Endothelial cell of umbilical vein (primary cell): ENCODE measurements around the gene POLA1. TPM values are rescaled to one million over a fixed set of nuclear protein-coding genes. Genes with fewer than 3 reads are reported as not detected.

Experiments used
- BruUV-seq: library from RNA; stranded (reverse); fragments of 400-500 nt; replicated peaks from 2 replicates; lab custom pipeline; 2021; lab: Mats Ljungman, UMichigan
- CTCF ChIA-PET: fragments of 300-600, 350-600 bp; sonication (Branson Sonifier 250); formaldehyde crosslinking; loops from one replicate; lab custom pipeline; 2021; ENCODE audit warnings: antibody characterized with exemption, inconsistent platforms; lab: Charles Lee
- POLR2A ChIA-PET: fragments of 300-600, 350-600 bp; sonication (Branson Sonifier 250); formaldehyde crosslinking; loops from one replicate; lab custom pipeline; 2021; ENCODE audit warnings: antibody characterized with exemption, inconsistent platforms; lab: Charles Lee
- DNase-seq: peaks from one replicate; pipeline ENCODE4 v3.0.0-alpha.2; 2011; ENCODE audit warnings: low read depth, low spot score
- FAIRE-seq: peaks from 2 replicates; lab custom pipeline; 2011; peaks lifted over from hg19 to GRCh38; lab: Jason Lieb, UNC
- H2AFZ ChIP-seq: 2 replicates; pipeline ENCODE4 v1.6.0; 2012; ENCODE audit warnings: low read depth, low read length, control low read depth, inconsistent platforms
- H3K27ac ChIP-seq: 2 replicates; pipeline ENCODE4 v1.5.1; 2011; ENCODE audit warnings: low read depth, mild to moderate bottlenecking, control low read depth, low read length, moderate library complexity; ENCODE audit not compliant: insufficient read depth
- H3K27me3 ChIP-seq, 2 experiments: 2 replicates each; pipeline versions ENCODE4 v1.6.0 to v1.6.1; 2011; ENCODE audit warnings: low read length in 2 of 2, mixed read lengths in 1 of 2; ENCODE audit not compliant: control insufficient read depth in 2 of 2, insufficient read depth in 2 of 2
- H3K36me3 ChIP-seq, 2 experiments: 2 replicates in 1 of 2; 3 replicates in 1 of 2; pipeline ENCODE4 v1.5.1; 2011; ENCODE audit warnings: low read length in 2 of 2, mild to moderate bottlenecking in 1 of 2, moderate library complexity in 1 of 2; ENCODE audit not compliant: control insufficient read depth in 2 of 2, insufficient read depth in 2 of 2; ENCODE audit errors: extremely low read depth in 1 of 2
- H3K4me1 ChIP-seq: 3 replicates; pipeline ENCODE4 v1.5.1; 2011; ENCODE audit warnings: mild to moderate bottlenecking, low read length; ENCODE audit not compliant: control insufficient read depth, insufficient read depth; ENCODE audit errors: extremely low read depth
- H3K4me2 ChIP-seq: 2 replicates; pipeline ENCODE4 v1.6.1; 2011; ENCODE audit warnings: low read length, control low read depth, mixed read lengths; ENCODE audit not compliant: insufficient read depth
- H3K4me3 ChIP-seq, 3 experiments: fragments of 200-600 bp in 1 of 3; sonication (generic), shearing (Covaris generic) in 1 of 3; replicated peaks in 1 of 3; 2 replicates each; pipeline ENCODE4 v1.5.1; 2011 to 2016; ENCODE audit warnings: control low read depth in 3 of 3, low read length in 3 of 3, mild to moderate bottlenecking in 2 of 3, inconsistent platforms in 1 of 3, low read depth in 1 of 3, moderate library complexity in 1 of 3; ENCODE audit not compliant: insufficient read depth in 1 of 3
- H3K79me2 ChIP-seq: 2 replicates; pipeline ENCODE4 v1.6.0; 2012; ENCODE audit warnings: low read length, inconsistent platforms; ENCODE audit not compliant: control insufficient read depth, insufficient read depth
- H3K9ac ChIP-seq: replicated peaks from 2 replicates; pipeline ENCODE3; 2011; ENCODE audit warnings: low read length, control low read depth; ENCODE audit not compliant: insufficient read depth; ENCODE audit errors: extremely low read depth
- H3K9me1 ChIP-seq: replicated peaks from 3 replicates; pipeline ENCODE4 v1.6.0; 2011; ENCODE audit warnings: mild to moderate bottlenecking, low read length; ENCODE audit not compliant: control insufficient read depth, insufficient read depth; ENCODE audit errors: extremely low read depth
- H3K9me3 ChIP-seq: replicated peaks from 2 replicates; pipeline ENCODE4 v1.5.1; 2012; ENCODE audit warnings: low read length, inconsistent platforms; ENCODE audit not compliant: control insufficient read depth, insufficient read depth
- H4K20me1 ChIP-seq: replicated peaks from 2 replicates; pipeline ENCODE3; 2011; ENCODE audit warnings: mild to moderate bottlenecking, low read length; ENCODE audit not compliant: control insufficient read depth, insufficient read depth; ENCODE audit errors: extremely low read depth
- EZH2 ChIP-seq: IDR thresholded peaks from 2 replicates; pipeline ENCODE4 v1.6.1; 2012; ENCODE audit warnings: borderline replicate concordance, low read depth, mild to moderate bottlenecking, moderate library complexity, low read length, inconsistent platforms; ENCODE audit not compliant: severe bottlenecking
- FOS ChIP-seq: IDR thresholded peaks from 2 replicates; pipeline ENCODE4 v1.6.1; 2011; ENCODE audit warnings: mild to moderate bottlenecking, low read length, moderate library complexity, borderline replicate concordance; ENCODE audit not compliant: insufficient read depth
- GATA2 ChIP-seq: IDR thresholded peaks from 2 replicates; pipeline ENCODE4 v1.7.0; 2011; ENCODE audit warnings: low read depth, mild to moderate bottlenecking, moderate library complexity, mixed read lengths, low read length; ENCODE audit not compliant: insufficient read length, insufficient read depth
- JUN ChIP-seq: IDR thresholded peaks from 2 replicates; pipeline ENCODE4 v1.6.1; 2011; ENCODE audit warnings: borderline replicate concordance, low read depth; ENCODE audit not compliant: insufficient read length, insufficient read depth
- MYC ChIP-seq: IDR thresholded peaks from one replicate; pipeline ENCODE4 v1.6.1; 2011; ENCODE audit warnings: mild to moderate bottlenecking, low read depth, low read length
- POLR2A ChIP-seq: IDR thresholded peaks from 2 replicates; pipeline ENCODE4 v1.6.1; 2012; ENCODE audit warnings: low read depth, mild to moderate bottlenecking, control low read depth, low read length
- POLR2AphosphoS5 ChIP-seq: IDR thresholded peaks from 2 replicates; pipeline ENCODE4 v1.6.1; 2012; ENCODE audit warnings: low read depth, mild to moderate bottlenecking, control low read depth, low read length, moderate library complexity; ENCODE audit not compliant: insufficient read depth
- dilution Hi-C: fragments of 300-500 bp; cut with MboI; formaldehyde crosslinking; loops from one replicate; pipeline ENCODE4 v1.15.0; 2019; ENCODE audit warnings: low sequenced_read_pairs; ENCODE audit not compliant: extremely low pct_ligation_motif_present
- intact Hi-C: fragments of 100-400 bp; cut with micrococcal nuclease; formaldehyde crosslinking; loops from one replicate; pipeline ENCODE4 v1.10.0; 2022
- polyA plus RNA-seq, 4 experiments: library from polyadenylated mRNA; depleted of rRNA in 3 of 4; stranded (reverse) in 3 of 4; unstranded in 1 of 4; fragments of >200 nt; gene quantifications; 2 replicates each; pipeline versions ENCODE4 v1.2.1 to v1.2.3, GENCODE V29; 2011 to 2012; ENCODE audit warnings: missing spikeins in 1 of 4
- total RNA-seq: library from RNA; stranded (reverse); gene quantifications from 2 replicates; pipeline ENCODE4 v1.2.3, GENCODE V29; 2021
- TF ChIP-seq, protein P1 (sequence below): IDR thresholded peaks from 2 replicates; pipeline ENCODE4 v1.6.1; 2011; ENCODE audit not compliant: insufficient read depth, insufficient read length
- TF ChIP-seq, protein P2 (sequence below), 2 donors: IDR thresholded peaks; 1 replicate in 1 of 2; 2 replicates in 1 of 2; pipeline ENCODE4 v1.5.1; 2011; ENCODE audit warnings: low read length in 2 of 2, mild to moderate bottlenecking in 2 of 2, moderate library complexity in 2 of 2, control low read depth in 1 of 2, inconsistent platforms in 1 of 2, low read depth in 1 of 2; ENCODE audit not compliant: insufficient read depth in 1 of 2; ENCODE audit errors: extremely low read depth in 1 of 2

The POLA1 gene
- total and polyA plus RNA-seq, 2 donors (not counting 3 experiments of a cell fraction or from before 2014, with no cell fraction given): 1.8 to 18.6 TPM

DNA sequence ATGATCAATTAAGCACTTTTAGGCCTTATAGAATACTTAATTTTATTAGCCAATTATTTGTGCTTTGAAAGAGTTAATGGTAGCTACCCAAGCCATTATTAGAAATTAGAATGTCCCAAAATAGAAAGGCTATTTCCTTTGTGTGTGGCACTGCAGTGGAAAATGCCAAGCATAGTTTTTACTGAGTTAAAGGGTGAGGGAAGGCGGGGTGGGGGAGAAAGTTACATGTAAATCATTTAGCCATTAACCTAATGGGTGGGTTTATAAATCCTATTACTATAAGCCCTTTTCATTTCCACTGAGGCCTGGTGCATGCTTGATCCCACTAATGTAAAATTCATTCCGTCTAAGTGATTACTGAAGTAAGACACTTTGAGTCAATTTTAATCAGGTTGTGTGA is 105.8 kb downstream of the POLA1 start:
- FAIRE-seq: no peak
- H3K27ac ChIP-seq: no peak overlapping the region
- no peak overlapping the region for H3K4me2 ChIP-seq
- H3K79me2 ChIP-seq: no peaks in the 10 kb centered on the region
- H3K36me3 ChIP-seq: no peaks in the 10 kb centered on the region
- dilution Hi-C loops: no loop called here
- no peak overlapping the region for H3K4me3 ChIP-seq
- no peaks in the 10 kb centered on the region for H4K20me1 ChIP-seq
- no peaks in the 10 kb centered on the region for H3K9me3 ChIP-seq
- H2AFZ ChIP-seq: no peak overlapping the region
- H3K9me1 ChIP-seq: no peaks in the 10 kb centered on the region
- CTCF ChIA-PET: interaction anchor here (1.0 to 1.3 kb wide), 2 partner anchors 10 to 39 kb away, joined by 3 read pairs; no protein-coding TSS in a partner anchor
- no TSS peak for BruUV-seq
- no peak for DNase-seq
- intact Hi-C loops: no loop called here
- H3K4me1 ChIP-seq: no peaks in the 10 kb centered on the region
- H3K27me3 ChIP-seq: no peaks in the 10 kb centered on the region
- no peak overlapping the region for H3K9ac ChIP-seq
- POLR2A ChIA-PET: no interaction called here
- TF ChIP-seq POLR2AphosphoS5: no peak
- no peak for TF ChIP-seq POLR2A
- no peak for TF ChIP-seq FOS
- no peak for TF ChIP-seq MYC
- TF ChIP-seq, protein P1, sequence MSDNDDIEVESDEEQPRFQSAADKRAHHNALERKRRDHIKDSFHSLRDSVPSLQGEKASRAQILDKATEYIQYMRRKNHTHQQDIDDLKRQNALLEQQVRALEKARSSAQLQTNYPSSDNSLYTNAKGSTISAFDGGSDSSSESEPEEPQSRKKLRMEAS: no peak
- TF ChIP-seq, protein P2, sequence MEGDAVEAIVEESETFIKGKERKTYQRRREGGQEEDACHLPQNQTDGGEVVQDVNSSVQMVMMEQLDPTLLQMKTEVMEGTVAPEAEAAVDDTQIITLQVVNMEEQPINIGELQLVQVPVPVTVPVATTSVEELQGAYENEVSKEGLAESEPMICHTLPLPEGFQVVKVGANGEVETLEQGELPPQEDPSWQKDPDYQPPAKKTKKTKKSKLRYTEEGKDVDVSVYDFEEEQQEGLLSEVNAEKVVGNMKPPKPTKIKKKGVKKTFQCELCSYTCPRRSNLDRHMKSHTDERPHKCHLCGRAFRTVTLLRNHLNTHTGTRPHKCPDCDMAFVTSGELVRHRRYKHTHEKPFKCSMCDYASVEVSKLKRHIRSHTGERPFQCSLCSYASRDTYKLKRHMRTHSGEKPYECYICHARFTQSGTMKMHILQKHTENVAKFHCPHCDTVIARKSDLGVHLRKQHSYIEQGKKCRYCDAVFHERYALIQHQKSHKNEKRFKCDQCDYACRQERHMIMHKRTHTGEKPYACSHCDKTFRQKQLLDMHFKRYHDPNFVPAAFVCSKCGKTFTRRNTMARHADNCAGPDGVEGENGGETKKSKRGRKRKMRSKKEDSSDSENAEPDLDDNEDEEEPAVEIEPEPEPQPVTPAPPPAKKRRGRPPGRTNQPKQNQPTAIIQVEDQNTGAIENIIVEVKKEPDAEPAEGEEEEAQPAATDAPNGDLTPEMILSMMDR (IDR thresholded peaks at IDR 0.05; ENCODE audit: extremely low read depth in 1 of 2, insufficient read depth in 1 of 2, low read depth in 1 of 2, low read length in 2 of 2): no peak
- TF ChIP-seq GATA2: no peak
- no peak for TF ChIP-seq JUN
- no peak for TF ChIP-seq EZH2
